ENCODE measurements around the gene MRPL39. TPM values are rescaled to one million over a fixed set of nuclear protein-coding genes. Genes with fewer than 3 reads are reported as not detected.

The MRPL39 gene
- total and polyA plus RNA-seq, 9 of the 15 experiments (the other 6 are each of a cell fraction or from before 2014, with no cell fraction given), result 65.4 to 247 (median 105) TPM

DNA sequence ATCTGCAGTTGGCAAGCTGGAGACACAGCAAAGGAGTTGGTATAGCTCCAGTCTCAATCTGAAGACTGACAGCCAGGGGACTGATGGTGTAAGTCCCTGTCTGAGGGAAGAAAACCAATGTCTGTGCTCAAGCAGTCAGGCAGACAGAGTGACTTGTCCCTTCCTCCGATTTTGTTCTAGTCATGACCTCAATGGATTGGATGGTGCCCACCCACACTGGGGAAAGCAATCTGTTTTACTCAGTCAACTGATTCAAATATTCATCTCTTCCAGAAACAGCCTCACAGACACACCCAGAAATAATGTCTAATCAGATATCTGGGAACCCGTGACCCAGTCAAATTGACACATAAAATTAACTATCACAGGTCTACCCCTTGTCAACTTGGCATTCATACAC, 11.9 kb upstream of the MRPL39 start (continued):
- TF ChIP-seq, protein P1, sequence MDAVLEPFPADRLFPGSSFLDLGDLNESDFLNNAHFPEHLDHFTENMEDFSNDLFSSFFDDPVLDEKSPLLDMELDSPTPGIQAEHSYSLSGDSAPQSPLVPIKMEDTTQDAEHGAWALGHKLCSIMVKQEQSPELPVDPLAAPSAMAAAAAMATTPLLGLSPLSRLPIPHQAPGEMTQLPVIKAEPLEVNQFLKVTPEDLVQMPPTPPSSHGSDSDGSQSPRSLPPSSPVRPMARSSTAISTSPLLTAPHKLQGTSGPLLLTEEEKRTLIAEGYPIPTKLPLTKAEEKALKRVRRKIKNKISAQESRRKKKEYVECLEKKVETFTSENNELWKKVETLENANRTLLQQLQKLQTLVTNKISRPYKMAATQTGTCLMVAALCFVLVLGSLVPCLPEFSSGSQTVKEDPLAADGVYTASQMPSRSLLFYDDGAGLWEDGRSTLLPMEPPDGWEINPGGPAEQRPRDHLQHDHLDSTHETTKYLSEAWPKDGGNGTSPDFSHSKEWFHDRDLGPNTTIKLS (IDR thresholded peaks at IDR 0.05; ENCODE audit: borderline replicate concordance, low read depth), result no peak
- TF ChIP-seq THRAP3 (IDR thresholded peaks at IDR 0.05; ENCODE audit: borderline replicate concordance) (no peak), CBX1 (IDR thresholded peaks at IDR 0.05; ENCODE audit: low read depth) (no peak), ZFP1 (CRISPR knock-in tag; IDR thresholded peaks at IDR 0.05) (no peak), ZNF436 (CRISPR knock-in tag; IDR thresholded peaks at IDR 0.05) (no peak), ZNF232 (CRISPR knock-in tag; IDR thresholded peaks at IDR 0.05) (no peak), GATAD2A (IDR thresholded peaks at IDR 0.05) (no peak), ZNF12 (CRISPR knock-in tag; IDR thresholded peaks at IDR 0.05) (no peak), FOXM1 (IDR thresholded peaks at IDR 0.05; ENCODE audit: low read depth) (no peak), FOXM1 (CRISPR knock-in tag; IDR thresholded peaks at IDR 0.05; ENCODE audit: low read depth) (no peak)

DNA sequence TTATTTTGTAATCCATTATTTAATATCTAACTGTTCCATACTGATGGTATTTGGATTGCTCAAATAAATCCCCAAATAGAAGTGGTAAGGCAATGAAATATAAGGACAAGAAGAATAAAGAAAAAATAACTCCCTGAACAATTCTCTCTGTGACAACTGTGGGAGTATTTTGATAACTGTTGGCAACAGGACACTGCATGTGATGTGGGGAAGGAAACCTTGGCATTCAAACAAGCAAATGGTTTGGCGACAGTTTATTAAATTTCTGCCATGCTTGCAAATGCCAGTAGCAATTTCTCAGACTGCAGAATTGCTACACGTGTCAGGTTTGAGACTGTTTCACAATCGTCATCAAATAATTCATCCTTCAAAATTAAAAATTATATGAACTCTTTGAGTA, 8.6 kb upstream of the MRPL39 start:
- Histone ChIP-seq H3K9me1 (ENCODE audit: control insufficient read depth, insufficient read depth, low read length) (no peaks in the 10 kb centered on the region), H3K4me1 (replicated peaks in 1 of 2; ENCODE audit: control insufficient read depth in 2 of 2, insufficient read depth in 2 of 2, low read length in 2 of 2) (no peaks in the 10 kb centered on the region), H3K9ac (ENCODE audit: insufficient read depth in 1 of 2, low read depth in 2 of 2, low read length in 2 of 2) (no peak overlapping the region), H3K27me3 (ENCODE audit: control insufficient read depth in 2 of 2, insufficient read depth in 2 of 2, low read length in 2 of 2) (no peaks in the 10 kb centered on the region), H3K9me3 (replicated peaks; ENCODE audit: control insufficient read depth, insufficient read depth, low read depth, low read length) (no peaks in the 10 kb centered on the region), H3K4me3 (no peak overlapping the region), H3K4me2 (ENCODE audit: insufficient read depth, low read length) (no peak overlapping the region), H3K79me2 (ENCODE audit: control insufficient read depth, insufficient read depth, low read length) (no peaks in the 10 kb centered on the region), H3K27ac (ENCODE audit: extremely low read depth, low read depth, low read length) (no peak overlapping the region), H2AFZ (ENCODE audit: low read depth, low read length) (no peak overlapping the region), H3K36me3 (ENCODE audit: control insufficient read depth, insufficient read depth, low read length) (no peaks in the 10 kb centered on the region), H4K20me1 (replicated peaks; ENCODE audit: control insufficient read depth, insufficient read depth, low read length) (no peaks in the 10 kb centered on the region)
- WGBS (ENCODE audit: insufficient coverage, low coverage, missing lambda C conversion rate), result 0% methylated on average over 3 of the region's 3 CpGs
- ChIA-PET CTCF (ENCODE audit: low intra/inter-chr PET ratio) (interaction anchor here (0.7 kb wide), 1 partner anchor 185 kb away, joined by 3 read pairs; no protein-coding TSS in a partner anchor), POLR2A (interaction anchor here (1.3 kb wide), 1 partner anchor 15 kb away, joined by 4 read pairs; no protein-coding TSS in a partner anchor)
- no peak for DNase-seq (ENCODE audit: extremely low read depth in 1 of 4, low spot score in 3 of 4)
- no peak for ATAC-seq
- intact Hi-C loops (cut with micrococcal nuclease), result no loop called here
- no peak for FAIRE-seq
- BruUV-seq (replicated peaks), result no TSS peak
- in situ Hi-C loops (cut with MboI), result no loop called here
- TF ChIP-seq, protein P2, sequence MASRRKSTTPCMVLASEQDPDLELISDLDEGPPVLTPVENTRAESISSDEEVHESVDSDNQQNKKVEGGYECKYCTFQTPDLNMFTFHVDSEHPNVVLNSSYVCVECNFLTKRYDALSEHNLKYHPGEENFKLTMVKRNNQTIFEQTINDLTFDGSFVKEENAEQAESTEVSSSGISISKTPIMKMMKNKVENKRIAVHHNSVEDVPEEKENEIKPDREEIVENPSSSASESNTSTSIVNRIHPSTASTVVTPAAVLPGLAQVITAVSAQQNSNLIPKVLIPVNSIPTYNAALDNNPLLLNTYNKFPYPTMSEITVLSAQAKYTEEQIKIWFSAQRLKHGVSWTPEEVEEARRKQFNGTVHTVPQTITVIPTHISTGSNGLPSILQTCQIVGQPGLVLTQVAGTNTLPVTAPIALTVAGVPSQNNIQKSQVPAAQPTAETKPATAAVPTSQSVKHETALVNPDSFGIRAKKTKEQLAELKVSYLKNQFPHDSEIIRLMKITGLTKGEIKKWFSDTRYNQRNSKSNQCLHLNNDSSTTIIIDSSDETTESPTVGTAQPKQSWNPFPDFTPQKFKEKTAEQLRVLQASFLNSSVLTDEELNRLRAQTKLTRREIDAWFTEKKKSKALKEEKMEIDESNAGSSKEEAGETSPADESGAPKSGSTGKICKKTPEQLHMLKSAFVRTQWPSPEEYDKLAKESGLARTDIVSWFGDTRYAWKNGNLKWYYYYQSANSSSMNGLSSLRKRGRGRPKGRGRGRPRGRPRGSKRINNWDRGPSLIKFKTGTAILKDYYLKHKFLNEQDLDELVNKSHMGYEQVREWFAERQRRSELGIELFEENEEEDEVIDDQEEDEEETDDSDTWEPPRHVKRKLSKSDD (conservative IDR thresholded peaks at IDR 0.05; ENCODE audit: low read length), result no peak
- no peak for TF ChIP-seq YBX1 (IDR thresholded peaks at IDR 0.05)
- TF ChIP-seq, protein P3, sequence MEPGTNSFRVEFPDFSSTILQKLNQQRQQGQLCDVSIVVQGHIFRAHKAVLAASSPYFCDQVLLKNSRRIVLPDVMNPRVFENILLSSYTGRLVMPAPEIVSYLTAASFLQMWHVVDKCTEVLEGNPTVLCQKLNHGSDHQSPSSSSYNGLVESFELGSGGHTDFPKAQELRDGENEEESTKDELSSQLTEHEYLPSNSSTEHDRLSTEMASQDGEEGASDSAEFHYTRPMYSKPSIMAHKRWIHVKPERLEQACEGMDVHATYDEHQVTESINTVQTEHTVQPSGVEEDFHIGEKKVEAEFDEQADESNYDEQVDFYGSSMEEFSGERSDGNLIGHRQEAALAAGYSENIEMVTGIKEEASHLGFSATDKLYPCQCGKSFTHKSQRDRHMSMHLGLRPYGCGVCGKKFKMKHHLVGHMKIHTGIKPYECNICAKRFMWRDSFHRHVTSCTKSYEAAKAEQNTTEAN (CRISPR knock-in tag; IDR thresholded peaks at IDR 0.05), result no peak
- no peak for TF ChIP-seq STAG1 (CRISPR knock-in tag; IDR thresholded peaks at IDR 0.05; ENCODE audit: borderline replicate concordance)
- TF ChIP-seq ZNF764 (CRISPR knock-in tag; IDR thresholded peaks at IDR 0.05; ENCODE audit: low read depth), result no peak
- TF ChIP-seq, protein P4, sequence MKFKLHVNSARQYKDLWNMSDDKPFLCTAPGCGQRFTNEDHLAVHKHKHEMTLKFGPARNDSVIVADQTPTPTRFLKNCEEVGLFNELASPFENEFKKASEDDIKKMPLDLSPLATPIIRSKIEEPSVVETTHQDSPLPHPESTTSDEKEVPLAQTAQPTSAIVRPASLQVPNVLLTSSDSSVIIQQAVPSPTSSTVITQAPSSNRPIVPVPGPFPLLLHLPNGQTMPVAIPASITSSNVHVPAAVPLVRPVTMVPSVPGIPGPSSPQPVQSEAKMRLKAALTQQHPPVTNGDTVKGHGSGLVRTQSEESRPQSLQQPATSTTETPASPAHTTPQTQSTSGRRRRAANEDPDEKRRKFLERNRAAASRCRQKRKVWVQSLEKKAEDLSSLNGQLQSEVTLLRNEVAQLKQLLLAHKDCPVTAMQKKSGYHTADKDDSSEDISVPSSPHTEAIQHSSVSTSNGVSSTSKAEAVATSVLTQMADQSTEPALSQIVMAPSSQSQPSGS (CRISPR knock-in tag; IDR thresholded peaks at IDR 0.05), result no peak
- no peak for TF ChIP-seq ZEB2 (IDR thresholded peaks at IDR 0.05)
- TF ChIP-seq CSDE1 (IDR thresholded peaks at IDR 0.05), result no peak
